ENCODE results near the gene BSG.

- no peak for TF ChIP-seq POLR2AphosphoS5 (IDR thresholded peaks at IDR 0.05; ENCODE audit: low read depth, low read length)
- TF ChIP-seq, protein P1, sequence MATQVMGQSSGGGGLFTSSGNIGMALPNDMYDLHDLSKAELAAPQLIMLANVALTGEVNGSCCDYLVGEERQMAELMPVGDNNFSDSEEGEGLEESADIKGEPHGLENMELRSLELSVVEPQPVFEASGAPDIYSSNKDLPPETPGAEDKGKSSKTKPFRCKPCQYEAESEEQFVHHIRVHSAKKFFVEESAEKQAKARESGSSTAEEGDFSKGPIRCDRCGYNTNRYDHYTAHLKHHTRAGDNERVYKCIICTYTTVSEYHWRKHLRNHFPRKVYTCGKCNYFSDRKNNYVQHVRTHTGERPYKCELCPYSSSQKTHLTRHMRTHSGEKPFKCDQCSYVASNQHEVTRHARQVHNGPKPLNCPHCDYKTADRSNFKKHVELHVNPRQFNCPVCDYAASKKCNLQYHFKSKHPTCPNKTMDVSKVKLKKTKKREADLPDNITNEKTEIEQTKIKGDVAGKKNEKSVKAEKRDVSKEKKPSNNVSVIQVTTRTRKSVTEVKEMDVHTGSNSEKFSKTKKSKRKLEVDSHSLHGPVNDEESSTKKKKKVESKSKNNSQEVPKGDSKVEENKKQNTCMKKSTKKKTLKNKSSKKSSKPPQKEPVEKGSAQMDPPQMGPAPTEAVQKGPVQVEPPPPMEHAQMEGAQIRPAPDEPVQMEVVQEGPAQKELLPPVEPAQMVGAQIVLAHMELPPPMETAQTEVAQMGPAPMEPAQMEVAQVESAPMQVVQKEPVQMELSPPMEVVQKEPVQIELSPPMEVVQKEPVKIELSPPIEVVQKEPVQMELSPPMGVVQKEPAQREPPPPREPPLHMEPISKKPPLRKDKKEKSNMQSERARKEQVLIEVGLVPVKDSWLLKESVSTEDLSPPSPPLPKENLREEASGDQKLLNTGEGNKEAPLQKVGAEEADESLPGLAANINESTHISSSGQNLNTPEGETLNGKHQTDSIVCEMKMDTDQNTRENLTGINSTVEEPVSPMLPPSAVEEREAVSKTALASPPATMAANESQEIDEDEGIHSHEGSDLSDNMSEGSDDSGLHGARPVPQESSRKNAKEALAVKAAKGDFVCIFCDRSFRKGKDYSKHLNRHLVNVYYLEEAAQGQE (IDR thresholded peaks at IDR 0.05; ENCODE audit: insufficient read depth in 1 of 2, low read depth in 2 of 2, low read length in 2 of 2) = no peak
- TF ChIP-seq TAF1 (IDR thresholded peaks at IDR 0.05; ENCODE audit: borderline replicate concordance, insufficient read depth, low read length) = no peak
These were observed 8.0 kb downstream of the BSG start for GRCh38 chr19:580274-580835.

Measured in PFSK-1 (cell line).